Heart right ventricle (tissue), 16 donors: ENCODE measurements around the gene HTRA3. TPM values are rescaled to one million over a fixed set of nuclear protein-coding genes. Genes with fewer than 3 reads are reported as not detected.

Experiments
- ATAC-seq, 8 donors: fragments of 200-7000 bp; cut with Tn5 transposase; one replicate each; pipeline ENCODE4 v1.9.1; 2020; ENCODE audit warnings: mild to moderate bottlenecking in 8 of 8, moderate library complexity in 8 of 8, moderate number of reproducible peaks in 1 of 8
- DNase-seq, 2 donors: peaks; one replicate each; pipeline ENCODE4 v3.0.0-alpha.2; 2020
- H3K27ac ChIP-seq, 10 donors: fragments of 200-600 bp; sonication (generic) in 2 of 10; one replicate each; pipeline versions ENCODE4 v1.5.0 to v1.8.0; 2020 to 2022; ENCODE audit warnings: mild to moderate bottlenecking in 3 of 10
- H3K27me3 ChIP-seq, 7 donors: fragments of 200-600 bp; one replicate each; pipeline ENCODE4 v1.8.0; 2021 to 2022; ENCODE audit warnings: mild to moderate bottlenecking in 2 of 7
- H3K36me3 ChIP-seq, 9 donors: fragments of 200-600 bp; sonication (generic) in 1 of 9; one replicate each; pipeline versions ENCODE4 v1.5.0 to v1.8.0; 2020 to 2022; ENCODE audit warnings: mild to moderate bottlenecking in 2 of 9
- H3K4me1 ChIP-seq, 9 donors: fragments of 200-600 bp; sonication (generic) in 1 of 9; one replicate each; pipeline versions ENCODE4 v1.5.0 to v1.8.0; 2020 to 2022; ENCODE audit warnings: mild to moderate bottlenecking in 4 of 9
- H3K4me3 ChIP-seq, 10 donors: fragments of 200-600 bp; sonication (generic) in 2 of 10; one replicate each; pipeline versions ENCODE4 v1.5.0 to v1.8.0; 2020 to 2022; ENCODE audit warnings: mild to moderate bottlenecking in 7 of 10, moderate library complexity in 2 of 10
- H3K9me3 ChIP-seq, 11 donors: fragments of 200-600 bp in 10 of 11; sonication (generic) in 2 of 11; one replicate each; pipeline versions ENCODE4 v1.5.0 to v1.8.0; 2013 to 2022; ENCODE audit warnings: mild to moderate bottlenecking in 2 of 11, control low read depth in 1 of 11, moderate library complexity in 1 of 11
- CTCF ChIP-seq, 9 donors: fragments of 200-600 bp; sonication (generic) in 2 of 9; IDR thresholded peaks; one replicate each; pipeline versions ENCODE4 v1.5.0 to v1.8.0; 2021 to 2022; ENCODE audit warnings: antibody characterized with exemption in 9 of 9, mild to moderate bottlenecking in 5 of 9, moderate library complexity in 1 of 9
- WGBS, 2 donors: extraction: QIAGEN DNeasy Blood & Tissue Kit; methylation state at CpG; one replicate each; pipeline ENCODE4 v1.1.7; 2013; ENCODE audit warnings: inconsistent platforms in 1 of 2; 5-methylcytosine and 5-hydroxymethylcytosine counted together
- intact Hi-C, 10 donors: fragments of 100-400 bp; cut with DNase I; formaldehyde crosslinking; loops; one replicate each; pipeline versions ENCODE4 v1.11.1 to v1.14.2; 2022
- polyA plus RNA-seq, 2 donors: library from polyadenylated mRNA; stranded (reverse); fragments of 200-250 nt; gene quantifications; one replicate each; pipeline ENCODE4 v1.2.3, GENCODE V29; 2013
- total RNA-seq, 10 donors: library from RNA; stranded (reverse); fragmentation: NEBNext Ultra II Directional in 3 of 10; extraction: Animal tissue kit (Norgen Biotek cat#: 25700) in 3 of 10; gene quantifications; one replicate each; pipeline versions ENCODE4 v1.2.1 to v1.2.4, GENCODE V29; 2021 to 2023
- donor health status: Arrhythmogenic right ventricular cardiomyopathy.
- donor health status: ischemic (EF 13 %, LVEDD 7.1; RV severe dilation, severe dysfunction).
- donor health status: healthy with polysubstance abuse.
- donor health status: DM: no; HTN: yes; CAD: no.
- donor health status: DM: no; HTN: no; CAD: no.
- donor health status: ischemic (EF 25% LVEDD 6.9; RV normal size, moderate dysfunction).
- donor health status: ischemic (EF 25% LVEDD 5.7; RV mildly dilated, moderate dysfunction).
- donor health status: healthy.
- donor health status: DM: yes; HTN: yes; CAD: no.
- donor health status: Ischemic cardiomyopathy.
- donor health status: ischemic (EF 35%, LVEDD 5.7; RV mildly dilated, moderate dysfunction).
- donor health status: nonischemic (EF 11% LVEDD 7.7; RV severe dilation, severe dysfunction).
- donor health status: DM: yes; HTN: yes; CAD: no.
- donor health status: PGD.
- donor health status: ischemic (EF 29% LVEDD 5.4; RV normal size, mild dysfunction).
- donor health status: nonischemic (EF 23%, LVEDD 6.1; RV moderate dilation, normal function).

HTRA3 gene
- total and polyA plus RNA-seq, 12 donors = 20.2 to 82.5 (median 54.2) TPM

- TF ChIP-seq CTCF (IDR thresholded peaks at IDR 0.05) = no peak
- H3K9me3 ChIP-seq = no peaks in the 10 kb centered on the region
- DNase-seq = peak; percentile 49 to 61
- intact Hi-C loops = no loop called here
- 71 to 77% methylated on average over 35 to 39 of the region's 39 CpGs for WGBS, 2 donors
- peaks cover 4 to 41% (median 10%) of the 10 kb centered on the region in 9 donors for H3K4me1 ChIP-seq
- peaks cover 0 to 83% (median 0%) of the 10 kb centered on the region in 9 donors for H3K36me3 ChIP-seq
- peak; percentile 40 to 72 (median 62) for ATAC-seq
- H3K27ac ChIP-seq = no peak overlapping the region
- H3K27me3 ChIP-seq = no peaks in the 10 kb centered on the region
- H3K4me3 ChIP-seq = no peak overlapping the region
Observed at GRCh38 chr4:8228319-8229250, 41.0 kb upstream of the HTRA3 start.

GRCh38 chr4:8229331-8229975, 40.1 kb upstream of the HTRA3 start:
- Histone ChIP-seq H3K9me3 (no peaks in the 10 kb centered on the region), H3K27ac (no peak overlapping the region), H3K36me3 (peaks cover 0 to 83% (median 5%) of the 10 kb centered on the region in 9 donors), H3K4me1 (peaks cover 4 to 41% (median 10%) of the 10 kb centered on the region in 9 donors), H3K4me3 (no peak overlapping the region), H3K27me3 (no peaks in the 10 kb centered on the region)
- 94 to 96% methylated on average over 17 of the region's 17 CpGs for WGBS, 2 donors
- TF ChIP-seq CTCF (IDR thresholded peaks at IDR 0.05) = no peak
- no peak for DNase-seq
- intact Hi-C loops = no loop called here
- ATAC-seq = no peak

GRCh38 chr4:8230033-8230432, 39.5 kb upstream of the HTRA3 start:
- Histone ChIP-seq H3K27ac (no peak overlapping the region), H3K36me3 (peaks cover 0 to 83% (median 5%) of the 10 kb centered on the region in 9 donors), H3K4me1 (peaks cover 4 to 38% (median 10%) of the 10 kb centered on the region in 9 donors), H3K27me3 (no peaks in the 10 kb centered on the region), H3K9me3 (no peaks in the 10 kb centered on the region), H3K4me3 (no peak overlapping the region)
- no peak for TF ChIP-seq CTCF (IDR thresholded peaks at IDR 0.05)
- intact Hi-C loops = loop anchor here in 1 of 10 donors (10.0 kb wide), 1 partner anchor 55 kb away; no protein-coding TSS in a partner anchor
- 97% methylated on average over 11 of the region's 11 CpGs for WGBS, 2 donors
- ATAC-seq = no peak
- DNase-seq = no peak

- H3K27me3 ChIP-seq = no peaks in the 10 kb centered on the region
- no peak overlapping the region for H3K4me3 ChIP-seq
- no peak for TF ChIP-seq CTCF (IDR thresholded peaks at IDR 0.05)
- ATAC-seq (no peak), DNase-seq (no peak)
- H3K9me3 ChIP-seq = no peaks in the 10 kb centered on the region
- intact Hi-C loops = loop anchor here in 1 of 10 donors (10.0 kb wide), 1 partner anchor 56 kb away; no protein-coding TSS in a partner anchor
- peaks cover 4 to 30% (median 10%) of the 10 kb centered on the region in 9 donors for H3K4me1 ChIP-seq
- H3K36me3 ChIP-seq = peaks cover 0 to 83% (median 5%) of the 10 kb centered on the region in 9 donors
- 96 to 97% methylated on average over 10 of the region's 10 CpGs for WGBS, 2 donors
- H3K27ac ChIP-seq = no peak overlapping the region
Observed at GRCh38 chr4:8230891-8231290, 38.7 kb upstream of the HTRA3 start.
